Mesendoderm (in vitro differentiated cells): ENCODE measurements around the gene PSMC5.
"Not testable (repeated sequence)": the region's sequence is repeated elsewhere in the genome, so short reads cannot be mapped to it uniquely, and the experiment has no call there.

ENCODE experiments used
- DNase-seq: peaks from one replicate; pipeline ENCODE4 v3.0.0; 2013
- H2AK5ac ChIP-seq: 2 replicates; pipeline ENCODE4 v1.6.1; 2013; ENCODE audit warnings: low read length, inconsistent platforms
- H2BK120ac ChIP-seq: 2 replicates; pipeline ENCODE4 v1.6.1; 2013; ENCODE audit warnings: low read depth, mild to moderate bottlenecking, low read length, moderate library complexity, mixed read lengths
- H2BK15ac ChIP-seq: replicated peaks from 2 replicates; pipeline ENCODE4 v1.6.1; 2013; ENCODE audit warnings: low read depth, mild to moderate bottlenecking, moderate library complexity
- H2BK5ac ChIP-seq: 2 replicates; pipeline ENCODE4 v1.6.1; 2013; ENCODE audit warnings: low read length, inconsistent platforms
- H3K18ac ChIP-seq: 2 replicates; pipeline ENCODE4 v1.6.1; 2013; ENCODE audit warnings: mild to moderate bottlenecking, low read length, mixed read lengths
- H3K23ac ChIP-seq: one replicate; pipeline ENCODE4 v1.6.1; 2013; ENCODE audit warnings: low read length
- H3K27ac ChIP-seq: 2 replicates; pipeline ENCODE4 v1.5.1; 2013; ENCODE audit warnings: low read depth, mild to moderate bottlenecking, inconsistent platforms, low read length, moderate library complexity
- H3K27me3 ChIP-seq: 2 replicates; pipeline ENCODE4 v1.6.1; 2013; ENCODE audit warnings: low read length, control low read depth, mild to moderate bottlenecking, inconsistent platforms; ENCODE audit not compliant: insufficient read depth, poor library complexity
- H3K36me3 ChIP-seq: 2 replicates; pipeline ENCODE4 v1.6.1; 2013; ENCODE audit warnings: low read length, inconsistent platforms; ENCODE audit not compliant: control insufficient read depth, insufficient read depth
- H3K4ac ChIP-seq: one replicate; pipeline ENCODE4 v1.6.1; 2013; ENCODE audit warnings: low read depth, mild to moderate bottlenecking, low read length, moderate library complexity
- H3K4me1 ChIP-seq: 2 replicates; pipeline ENCODE4 v1.6.1; 2013; ENCODE audit warnings: low read depth, low read length, inconsistent platforms; ENCODE audit not compliant: control insufficient read depth
- H3K4me2 ChIP-seq: 2 replicates; pipeline ENCODE4 v1.6.1; 2013; ENCODE audit warnings: low read length
- H3K4me3 ChIP-seq: 2 replicates; pipeline ENCODE4 v1.5.1; 2013; ENCODE audit warnings: mild to moderate bottlenecking, low read length
- H3K56ac ChIP-seq: one replicate; pipeline ENCODE4 v1.6.1; 2013; ENCODE audit warnings: low read length
- H3K79me1 ChIP-seq: 2 replicates; pipeline ENCODE4 v1.6.1; 2013; ENCODE audit warnings: low read length, inconsistent platforms
- H3K79me2 ChIP-seq: 2 replicates; pipeline ENCODE4 v1.6.1; 2013; ENCODE audit warnings: mild to moderate bottlenecking, low read length; ENCODE audit not compliant: control insufficient read depth, insufficient read depth
- H3K9ac ChIP-seq: 2 replicates; pipeline ENCODE4 v1.6.1; 2013; ENCODE audit warnings: low read length, inconsistent platforms
- H4K5ac ChIP-seq: one replicate; pipeline ENCODE4 v1.6.1; 2013; ENCODE audit warnings: low read length
- H4K8ac ChIP-seq: one replicate; pipeline ENCODE4 v1.6.1; 2013; ENCODE audit warnings: low read depth, mild to moderate bottlenecking, control low read depth, low read length, moderate library complexity
- WGBS: extraction: QIAGEN DNeasy Blood & Tissue Kit; methylation state at CpG from one replicate; pipeline ENCODE4 v1.1.7; 2013; ENCODE audit warnings: low lambda C conversion rate, missing lambda C conversion rate; ENCODE audit not compliant: insufficient coverage; ENCODE audit errors: extremely low coverage; 5-methylcytosine and 5-hydroxymethylcytosine counted together

Gene PSMC5

DNA sequence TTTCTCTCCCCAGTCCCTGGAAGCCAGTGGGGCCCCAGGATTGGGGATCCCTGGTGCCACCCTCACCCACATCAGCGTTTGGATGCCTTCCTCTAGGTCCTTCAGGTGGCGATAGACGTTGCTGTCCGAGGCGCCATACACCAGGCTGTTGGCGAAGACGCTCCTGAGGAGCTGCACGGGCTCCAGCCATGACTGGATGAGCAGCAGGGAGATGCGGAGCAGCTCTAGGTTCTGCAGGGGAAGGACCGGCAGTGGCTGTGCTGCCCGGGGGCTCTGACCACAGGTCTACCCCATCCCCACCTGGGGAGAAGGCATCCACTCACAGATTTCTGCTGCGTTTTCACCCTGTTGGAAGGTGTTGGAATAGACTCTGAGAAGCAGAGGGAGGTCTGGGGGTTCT lies 53.5 kb downstream of the PSMC5 start:
- Histone ChIP-seq H2BK15ac (no peak overlapping the region), H3K27ac (no peak overlapping the region), H4K5ac (no peak overlapping the region), H3K4me1 (peaks cover 3% of the 10 kb centered on the region), H2BK120ac (no peak overlapping the region), H4K8ac (no peak overlapping the region), H2AK5ac (no peak overlapping the region), H3K9ac (no peak overlapping the region), H3K36me3 (no peaks in the 10 kb centered on the region), H3K56ac (no peak overlapping the region), H3K4me3 (no peak overlapping the region), H3K4me2 (no peak overlapping the region), H3K27me3 (no peaks in the 10 kb centered on the region), H3K79me1 (no peaks in the 10 kb centered on the region), H2BK5ac (no peak overlapping the region), H3K23ac (no peak overlapping the region), H3K18ac (no peak overlapping the region), H3K4ac (no peak overlapping the region), H3K79me2 (no peaks in the 10 kb centered on the region)
- DNase-seq, result peak; percentile 40
- WGBS, result no CpG with 5 or more reads among the region's 12 CpGs

DNA sequence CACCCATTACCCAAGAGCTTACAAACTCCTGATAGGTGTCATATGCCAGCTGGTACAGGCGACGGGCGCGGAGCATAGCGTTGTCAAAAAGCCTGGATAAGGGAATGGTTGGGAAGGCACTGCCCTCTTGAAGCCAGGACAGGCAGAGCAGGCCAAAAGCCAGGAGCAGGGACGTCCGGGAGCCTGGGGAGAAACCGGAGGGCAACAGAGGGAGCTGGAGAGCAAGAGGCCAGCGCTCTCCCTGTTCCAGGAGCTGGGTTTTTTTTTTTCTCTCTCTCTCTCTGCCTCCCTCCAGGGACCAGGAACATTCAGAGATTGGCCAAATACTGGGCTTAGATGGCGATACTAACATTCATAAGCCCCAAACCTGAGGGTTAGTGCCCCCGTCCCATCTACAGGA lies 54.1 kb downstream of the PSMC5 start:
- not testable (repeated sequence) for H2BK120ac ChIP-seq, H3K27me3 ChIP-seq, H3K79me2 ChIP-seq, H3K23ac ChIP-seq, H3K4me1 ChIP-seq, H3K4me2 ChIP-seq, H3K79me1 ChIP-seq, H4K8ac ChIP-seq, H4K5ac ChIP-seq, H3K4me3 ChIP-seq, H3K27ac ChIP-seq, H3K36me3 ChIP-seq, H3K18ac ChIP-seq, H3K4ac ChIP-seq, H2BK5ac ChIP-seq, H2BK15ac ChIP-seq, H2AK5ac ChIP-seq
- peak; percentile 91 for DNase-seq
- Histone ChIP-seq H3K9ac (peak overlapping the region; percentile 21), H3K56ac (peak overlapping the region; percentile 49)
- WGBS, result no CpG with 5 or more reads among the region's 11 CpGs
